Measurements from ENCODE around the gene CLEC16A. TPM values are rescaled to one million over a fixed set of nuclear protein-coding genes. Genes with fewer than 3 reads are reported as not detected.

The CLEC16A gene
- total and polyA plus RNA-seq, 9 donors = 11.5 to 18.3 (median 14.9) TPM

DNA sequence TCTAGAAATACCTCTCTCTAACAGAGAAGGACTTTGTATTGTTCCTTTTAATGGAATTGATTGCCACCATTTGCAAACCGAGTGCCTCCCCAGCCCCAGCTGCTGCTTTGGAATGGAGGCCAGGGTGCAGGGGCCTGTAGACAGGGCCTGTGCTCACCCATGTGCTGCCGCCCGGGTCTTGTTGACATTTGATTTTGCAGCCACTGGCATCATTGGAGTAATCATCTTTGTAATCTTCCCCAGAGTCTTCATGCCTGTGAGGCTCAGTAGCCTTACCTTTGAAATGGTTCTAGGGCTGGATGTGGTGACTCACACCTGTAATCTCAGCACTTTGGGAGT, 119.8 kb downstream of the CLEC16A start:
- no peak for DNase-seq

DNA sequence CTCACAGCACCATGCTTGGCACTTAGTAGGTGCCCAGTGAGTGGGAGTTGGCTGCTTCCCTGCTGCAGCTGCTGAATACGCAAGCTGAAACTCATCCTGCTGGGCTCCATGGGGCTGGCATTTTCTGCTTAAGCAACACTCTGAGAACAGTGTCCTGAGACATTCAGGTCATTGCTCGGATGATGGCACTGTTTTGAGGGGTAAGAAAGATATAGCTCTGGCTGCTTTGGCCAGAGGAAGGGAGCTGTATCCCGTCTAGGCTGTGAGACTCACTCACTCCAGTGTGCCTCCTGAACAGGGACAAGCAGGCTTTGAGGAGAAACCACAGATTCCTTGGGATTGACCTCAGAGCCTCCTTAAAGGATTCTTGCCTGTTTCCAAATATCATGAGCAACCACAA, 120.5 kb downstream of the CLEC16A start:
- 100% methylated on average over 1 of the region's 3 CpGs for WGBS (ENCODE audit: insufficient coverage)
- H3K4me3 ChIP-seq (ENCODE audit: low read length) = no peak overlapping the region
- H3K27me3 ChIP-seq (ENCODE audit: control insufficient read depth, insufficient read depth, low read length) = no peaks in the 10 kb centered on the region
- H3K27ac ChIP-seq (ENCODE audit: low read length) = no peak overlapping the region
- H3K4me1 ChIP-seq (ENCODE audit: control insufficient read depth, insufficient read depth, low read length) = no peaks in the 10 kb centered on the region
- DNase-seq = no peak
- H3K36me3 ChIP-seq (ENCODE audit: control insufficient read depth, insufficient read depth, low read length) = peaks cover 36% of the 10 kb centered on the region
- H3K9me3 ChIP-seq (replicated peaks; ENCODE audit: control insufficient read depth, low read depth, low read length) = no peaks in the 10 kb centered on the region

More for the DNA sequence above, 119.8 kb downstream of the CLEC16A start:
- WGBS (ENCODE audit: insufficient coverage) = 100% methylated on average over 2 of the region's 3 CpGs
- Histone ChIP-seq H3K27me3 (ENCODE audit: control insufficient read depth, insufficient read depth, low read length) (no peaks in the 10 kb centered on the region), H3K4me3 (ENCODE audit: low read length) (no peak overlapping the region), H3K27ac (ENCODE audit: low read length) (no peak overlapping the region), H3K4me1 (ENCODE audit: control insufficient read depth, insufficient read depth, low read length) (peaks cover 3% of the 10 kb centered on the region), H3K36me3 (ENCODE audit: control insufficient read depth, insufficient read depth, low read length) (peaks cover 40% of the 10 kb centered on the region), H3K9me3 (replicated peaks; ENCODE audit: control insufficient read depth, low read depth, low read length) (no peaks in the 10 kb centered on the region)

DNA sequence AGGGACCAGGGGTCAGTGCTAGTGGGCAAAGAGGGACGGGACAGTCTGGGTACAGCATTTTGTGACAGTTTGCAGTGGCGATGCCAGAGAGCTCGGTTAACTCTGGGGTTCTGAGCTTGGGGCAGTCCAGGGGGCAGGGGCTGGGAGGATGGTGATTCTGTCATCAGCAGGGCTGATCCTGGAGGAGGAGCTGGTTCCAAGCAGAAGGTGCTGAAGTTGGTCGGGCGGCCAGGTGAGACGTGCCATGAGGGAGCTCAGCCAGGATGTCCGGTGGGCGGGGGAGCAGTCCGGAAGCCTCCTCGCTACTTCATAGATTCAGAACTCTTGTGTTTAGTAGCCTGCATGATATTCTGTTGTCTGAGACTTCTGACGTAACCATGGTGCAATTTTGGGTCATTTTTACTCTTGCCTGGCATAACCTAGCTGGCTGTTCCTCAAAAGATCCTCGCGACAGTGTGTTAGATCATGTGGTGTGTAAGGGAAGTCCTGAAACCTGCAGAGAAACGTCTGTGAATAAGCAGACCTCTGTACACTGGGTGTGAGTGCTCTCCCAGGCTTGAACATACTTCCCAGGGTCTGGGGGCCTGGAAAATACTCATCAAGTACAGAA, 122.0 kb downstream of the CLEC16A start:
- Histone ChIP-seq H3K4me1 (ENCODE audit: control insufficient read depth, insufficient read depth, low read length) (no peaks in the 10 kb centered on the region), H3K9me3 (replicated peaks; ENCODE audit: control insufficient read depth, low read depth, low read length) (no peaks in the 10 kb centered on the region), H3K27me3 (ENCODE audit: control insufficient read depth, insufficient read depth, low read length) (no peaks in the 10 kb centered on the region), H3K4me3 (ENCODE audit: low read length) (no peak overlapping the region), H3K27ac (ENCODE audit: low read length) (no peak overlapping the region), H3K36me3 (ENCODE audit: control insufficient read depth, insufficient read depth, low read length) (peaks cover 31% of the 10 kb centered on the region)
- WGBS (ENCODE audit: insufficient coverage) = 81% methylated on average over 13 of the region's 14 CpGs
- DNase-seq = no peak

DNA sequence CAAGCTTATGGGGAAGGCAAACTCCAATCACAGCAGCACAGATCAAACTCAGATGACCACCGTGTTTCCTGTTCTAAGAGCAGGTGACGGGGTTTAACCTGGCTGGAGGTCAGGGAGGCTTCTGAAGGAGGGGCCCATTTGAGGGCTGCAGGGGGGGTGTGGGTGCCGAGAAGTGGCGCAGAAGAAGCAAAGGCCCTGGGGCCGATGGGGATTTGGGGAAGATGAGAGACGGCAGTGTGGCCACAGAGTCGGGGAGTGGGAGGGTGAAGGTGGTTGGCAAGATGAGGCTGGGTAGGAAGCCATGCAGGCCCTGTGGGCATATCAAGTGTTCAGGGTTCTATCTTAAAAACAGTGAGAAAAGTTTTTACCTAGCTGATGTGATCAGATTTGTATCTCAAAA, 122.9 kb downstream of the CLEC16A start:
- no peak overlapping the region for H3K27ac ChIP-seq (ENCODE audit: low read length)
- H3K4me1 ChIP-seq (ENCODE audit: control insufficient read depth, insufficient read depth, low read length) = no peaks in the 10 kb centered on the region
- 84% methylated on average over 6 of the region's 7 CpGs for WGBS (ENCODE audit: insufficient coverage)
- H3K4me3 ChIP-seq (ENCODE audit: low read length) = no peak overlapping the region
- no peaks in the 10 kb centered on the region for H3K27me3 ChIP-seq (ENCODE audit: control insufficient read depth, insufficient read depth, low read length)
- no peak for DNase-seq
- no peaks in the 10 kb centered on the region for H3K9me3 ChIP-seq (replicated peaks; ENCODE audit: control insufficient read depth, low read depth, low read length)
- H3K36me3 ChIP-seq (ENCODE audit: control insufficient read depth, insufficient read depth, low read length) = peaks cover 27% of the 10 kb centered on the region

DNA sequence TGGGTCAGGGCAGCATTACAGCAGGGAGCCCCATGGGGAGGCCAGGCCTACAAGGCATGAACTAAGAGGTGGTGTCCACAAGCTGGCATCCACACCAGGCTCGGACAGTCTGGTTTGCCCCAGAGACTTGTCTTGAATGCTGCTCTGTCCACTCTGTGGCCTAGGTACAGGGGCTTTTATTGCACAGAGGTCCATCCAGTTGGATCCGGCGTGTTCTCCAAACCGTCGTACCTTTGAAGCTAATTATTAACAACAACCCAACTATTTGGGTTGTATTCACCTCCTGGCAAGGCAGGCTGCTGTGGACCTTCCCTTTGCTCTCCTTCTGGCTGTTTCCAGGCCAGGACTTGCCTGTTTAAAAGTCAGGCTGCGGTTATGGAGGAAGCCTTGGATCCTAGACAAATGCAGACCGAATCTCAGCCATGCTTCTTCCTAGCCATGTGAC, 123.4 kb downstream of the CLEC16A start:
- WGBS (ENCODE audit: insufficient coverage) = 85% methylated on average over 6 of the region's 7 CpGs
- Histone ChIP-seq H3K27ac (ENCODE audit: low read length) (no peak overlapping the region), H3K36me3 (ENCODE audit: control insufficient read depth, insufficient read depth, low read length) (peaks cover 24% of the 10 kb centered on the region)

DNA sequence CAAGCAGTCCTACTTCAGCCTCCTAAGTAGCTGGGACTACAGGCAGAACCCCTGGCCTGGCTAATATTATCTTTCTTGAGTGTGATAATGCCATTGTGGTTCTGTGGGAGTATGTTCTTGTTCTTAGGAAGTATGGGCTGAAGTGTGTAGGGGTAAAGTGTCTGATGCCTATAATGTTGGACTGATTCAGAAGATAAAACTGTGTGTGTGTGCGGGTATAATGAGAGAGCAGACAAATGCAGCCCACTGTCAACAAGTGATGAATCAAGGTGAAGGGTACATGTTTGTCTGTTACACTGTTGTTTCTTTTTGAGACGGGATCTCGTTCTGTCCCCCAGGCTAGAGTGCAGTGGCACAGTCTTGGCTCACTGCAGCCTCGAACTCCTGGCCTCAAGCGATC, 127.5 kb downstream of the CLEC16A start:
- no peak overlapping the region for H3K27ac ChIP-seq (ENCODE audit: low read length)
- H3K36me3 ChIP-seq (ENCODE audit: control insufficient read depth, insufficient read depth, low read length) = peaks cover 17% of the 10 kb centered on the region
- no peaks in the 10 kb centered on the region for H3K27me3 ChIP-seq (ENCODE audit: control insufficient read depth, insufficient read depth, low read length)
- 88% methylated on average over 4 of the region's 5 CpGs for WGBS (ENCODE audit: insufficient coverage)
- H3K4me1 ChIP-seq (ENCODE audit: control insufficient read depth, insufficient read depth, low read length) = peaks cover 5% of the 10 kb centered on the region
- no peaks in the 10 kb centered on the region for H3K9me3 ChIP-seq (replicated peaks; ENCODE audit: control insufficient read depth, low read depth, low read length)
- H3K4me3 ChIP-seq (ENCODE audit: low read length) = no peak overlapping the region
- DNase-seq = no peak

More for the DNA sequence above, 123.4 kb downstream of the CLEC16A start:
- Histone ChIP-seq H3K9me3 (replicated peaks; ENCODE audit: control insufficient read depth, low read depth, low read length) (no peaks in the 10 kb centered on the region), H3K4me3 (ENCODE audit: low read length) (no peak overlapping the region), H3K4me1 (ENCODE audit: control insufficient read depth, insufficient read depth, low read length) (no peaks in the 10 kb centered on the region), H3K27me3 (ENCODE audit: control insufficient read depth, insufficient read depth, low read length) (no peaks in the 10 kb centered on the region)
- DNase-seq = no peak

DNA sequence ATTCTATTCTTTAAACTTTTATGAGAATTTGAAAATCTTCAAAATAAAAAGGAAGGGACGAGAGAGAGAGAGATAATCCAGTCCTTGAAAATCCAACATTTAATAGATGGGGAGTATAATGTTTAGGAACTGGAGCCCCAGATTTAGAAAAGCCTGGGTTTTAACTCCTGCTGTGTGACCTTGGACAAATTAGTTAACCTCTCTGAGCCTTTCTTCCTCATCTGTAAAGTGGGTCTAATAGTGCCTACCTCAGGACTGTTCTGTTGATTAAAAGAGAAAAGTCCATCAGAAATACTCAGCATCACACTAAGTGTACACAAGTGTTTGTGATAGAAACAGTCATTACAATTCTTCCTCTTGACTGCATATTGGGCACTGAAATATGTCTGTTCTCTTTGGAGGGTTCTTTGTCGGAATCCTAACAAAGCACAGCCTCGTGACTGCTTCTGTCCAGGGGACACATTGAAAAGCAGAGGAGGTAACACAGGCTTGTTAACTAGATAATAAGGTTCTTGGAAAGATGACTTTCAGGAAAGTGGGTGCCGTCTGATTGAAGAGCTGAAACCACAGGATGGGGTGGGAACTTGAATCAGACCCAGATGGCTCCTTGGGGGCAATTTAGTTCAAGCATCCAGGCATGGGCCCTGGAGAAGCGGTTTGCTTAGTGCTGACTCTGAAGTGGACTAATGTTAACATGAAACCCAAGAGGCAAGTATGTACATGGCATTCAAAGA, 128.2 kb downstream of the CLEC16A start:
- H3K9me3 ChIP-seq (replicated peaks; ENCODE audit: control insufficient read depth, low read depth, low read length) = no peaks in the 10 kb centered on the region
- no peak overlapping the region for H3K27ac ChIP-seq (ENCODE audit: low read length)
- no peak for DNase-seq
- H3K36me3 ChIP-seq (ENCODE audit: control insufficient read depth, insufficient read depth, low read length) = peaks cover 17% of the 10 kb centered on the region
- no peak overlapping the region for H3K4me3 ChIP-seq (ENCODE audit: low read length)
- H3K27me3 ChIP-seq (ENCODE audit: control insufficient read depth, insufficient read depth, low read length) = no peaks in the 10 kb centered on the region
- peaks cover 5% of the 10 kb centered on the region for H3K4me1 ChIP-seq (ENCODE audit: control insufficient read depth, insufficient read depth, low read length)
- WGBS (ENCODE audit: insufficient coverage) = 52% methylated on average over 3 of the region's 5 CpGs

DNA sequence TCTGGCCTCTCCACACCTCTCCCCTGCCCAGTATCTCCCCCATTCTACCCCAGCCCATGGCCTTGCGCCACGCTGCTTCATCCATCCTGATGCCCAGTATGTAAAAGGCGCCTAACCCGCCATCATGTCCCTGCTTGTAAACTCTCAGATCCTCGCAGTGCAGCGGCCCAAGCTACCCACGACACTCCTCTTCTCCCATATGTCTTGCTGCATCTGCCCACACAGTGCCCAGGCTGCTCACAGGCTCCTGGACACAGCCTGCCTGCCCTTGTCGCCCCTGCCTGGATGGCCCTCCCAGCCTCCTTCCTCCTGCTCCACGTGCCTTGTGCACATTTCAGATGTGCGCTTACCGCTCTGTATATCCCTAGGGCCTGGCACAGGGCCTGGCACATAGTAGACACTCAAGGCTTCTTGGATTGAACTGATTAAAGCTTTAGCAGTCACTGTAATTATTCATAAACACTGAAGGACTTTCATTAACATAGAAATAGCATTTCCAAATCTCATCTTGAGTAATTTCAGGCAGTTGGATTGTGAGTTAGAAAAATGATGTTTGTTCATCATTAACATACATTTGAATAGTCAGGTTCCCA, 129.1 kb downstream of the CLEC16A start:
- Histone ChIP-seq H3K27me3 (ENCODE audit: control insufficient read depth, insufficient read depth, low read length) (no peaks in the 10 kb centered on the region), H3K4me3 (ENCODE audit: low read length) (no peak overlapping the region), H3K9me3 (replicated peaks; ENCODE audit: control insufficient read depth, low read depth, low read length) (no peaks in the 10 kb centered on the region), H3K4me1 (ENCODE audit: control insufficient read depth, insufficient read depth, low read length) (peaks cover 6% of the 10 kb centered on the region), H3K27ac (ENCODE audit: low read length) (no peak overlapping the region), H3K36me3 (ENCODE audit: control insufficient read depth, insufficient read depth, low read length) (peaks cover 17% of the 10 kb centered on the region)
- DNase-seq = no peak
- WGBS (ENCODE audit: insufficient coverage) = 87% methylated on average over 11 of the region's 11 CpGs

DNA sequence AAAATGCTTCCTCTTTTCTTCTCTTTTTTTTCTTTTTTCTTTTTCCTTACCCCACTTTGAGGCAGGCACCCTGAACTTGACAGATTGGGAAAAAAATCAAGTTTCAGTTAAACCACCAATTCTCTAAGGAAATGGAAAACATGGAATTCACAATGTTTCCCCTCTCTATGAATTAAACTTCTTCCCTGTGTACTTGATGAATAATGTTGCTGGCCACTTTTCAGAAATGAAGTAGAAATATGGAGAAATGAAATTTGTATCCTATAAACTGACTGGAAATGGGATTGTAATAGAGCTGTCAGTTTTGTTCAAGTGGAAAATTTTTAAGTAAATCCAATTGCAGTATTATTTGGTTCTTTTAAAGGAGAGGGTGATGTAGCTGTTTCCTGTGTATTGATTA, 129.8 kb downstream of the CLEC16A start:
- Histone ChIP-seq H3K27me3 (ENCODE audit: control insufficient read depth, insufficient read depth, low read length) (no peaks in the 10 kb centered on the region), H3K9me3 (replicated peaks; ENCODE audit: control insufficient read depth, low read depth, low read length) (no peaks in the 10 kb centered on the region), H3K4me3 (ENCODE audit: low read length) (no peak overlapping the region), H3K36me3 (ENCODE audit: control insufficient read depth, insufficient read depth, low read length) (peaks cover 12% of the 10 kb centered on the region), H3K4me1 (ENCODE audit: control insufficient read depth, insufficient read depth, low read length) (peaks cover 11% of the 10 kb centered on the region), H3K27ac (ENCODE audit: low read length) (no peak overlapping the region)
- peak; percentile 69 for DNase-seq

DNA sequence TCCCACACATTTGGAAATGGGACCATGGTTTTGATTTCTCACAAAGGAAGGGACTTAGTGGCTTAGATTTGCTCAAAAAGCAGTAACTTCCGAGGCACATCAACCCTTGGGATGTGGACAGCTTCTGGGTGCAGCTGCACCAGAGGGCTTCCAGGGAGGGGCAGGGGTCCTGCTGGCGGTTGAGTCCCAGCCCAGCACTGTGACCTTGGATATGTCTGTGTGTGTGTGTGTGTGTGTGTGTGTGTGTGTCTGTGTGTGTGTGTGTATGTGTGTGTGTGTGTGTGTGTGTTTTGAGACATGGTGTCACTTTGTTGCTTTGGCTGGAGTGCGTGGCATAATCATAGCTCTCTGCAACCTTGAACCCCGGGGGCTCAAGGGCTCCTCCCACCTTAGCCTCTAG, 130.8 kb downstream of the CLEC16A start:
- Histone ChIP-seq H3K36me3 (ENCODE audit: control insufficient read depth, insufficient read depth, low read length) (peaks cover 14% of the 10 kb centered on the region), H3K27ac (ENCODE audit: low read length) (no peak overlapping the region), H3K4me1 (ENCODE audit: control insufficient read depth, insufficient read depth, low read length) (peaks cover 18% of the 10 kb centered on the region), H3K9me3 (replicated peaks; ENCODE audit: control insufficient read depth, low read depth, low read length) (no peaks in the 10 kb centered on the region), H3K4me3 (ENCODE audit: low read length) (no peak overlapping the region), H3K27me3 (ENCODE audit: control insufficient read depth, insufficient read depth, low read length) (no peaks in the 10 kb centered on the region)
- 93% methylated on average over 2 of the region's 4 CpGs for WGBS (ENCODE audit: insufficient coverage)
- no peak for DNase-seq

All from muscle of leg (tissue), 11 donors.